Astrocyte (in vitro differentiated cells and primary cell): Measurements from ENCODE around the gene TNP2. TPM values are rescaled to one million over a fixed set of nuclear protein-coding genes. Genes with fewer than 3 reads are reported as not detected.

Source experiments
- DNase-seq: peaks from one replicate; pipeline ENCODE4 v3.0.0-alpha.2; 2010; ENCODE audit warnings: low read depth
- FAIRE-seq: peaks from 2 replicates; lab custom pipeline; 2011; peaks lifted over from hg19 to GRCh38; lab: Jason Lieb, UNC
- H2AFZ ChIP-seq: 2 replicates; pipeline ENCODE4 v1.6.0; 2012; ENCODE audit warnings: low read depth, low read length, inconsistent platforms
- H3K27ac ChIP-seq: 2 replicates; pipeline ENCODE4 v1.5.1; 2011; ENCODE audit warnings: low read depth, low read length, inconsistent platforms
- H3K27me3 ChIP-seq: 2 replicates; pipeline ENCODE4 v1.6.0; 2011; ENCODE audit warnings: low read length, inconsistent platforms; ENCODE audit not compliant: insufficient read depth
- H3K36me3 ChIP-seq: 2 replicates; pipeline ENCODE4 v1.5.1; 2011; ENCODE audit warnings: low read length, inconsistent platforms; ENCODE audit not compliant: insufficient read depth
- H3K4me1 ChIP-seq: 2 replicates; pipeline ENCODE4 v1.5.1; 2011; ENCODE audit warnings: low read length, inconsistent platforms; ENCODE audit not compliant: insufficient read depth
- H3K4me2 ChIP-seq: 2 replicates; pipeline ENCODE4 v1.6.0; 2012; ENCODE audit warnings: low read length, inconsistent platforms
- H3K4me3 ChIP-seq: 2 replicates; pipeline ENCODE4 v1.5.1; 2011; ENCODE audit warnings: low read depth, mild to moderate bottlenecking, low read length, inconsistent platforms; ENCODE audit not compliant: insufficient read depth
- H3K79me2 ChIP-seq: 2 replicates; pipeline ENCODE4 v1.6.0; 2012; ENCODE audit warnings: mild to moderate bottlenecking, low read length, inconsistent platforms; ENCODE audit not compliant: insufficient read depth
- H3K9ac ChIP-seq: 2 replicates; pipeline ENCODE4 v1.6.0; 2012; ENCODE audit warnings: mild to moderate bottlenecking, low read length, inconsistent platforms
- H3K9me3 ChIP-seq: 2 replicates; pipeline ENCODE4 v1.5.1; 2012; ENCODE audit warnings: low read depth, mild to moderate bottlenecking, low read length, inconsistent platforms; ENCODE audit not compliant: insufficient read depth
- H4K20me1 ChIP-seq: 2 replicates; pipeline ENCODE4 v1.6.0; 2012; ENCODE audit warnings: low read length, inconsistent platforms; ENCODE audit not compliant: insufficient read depth
- H3K27ac Mint-ChIP-seq: one replicate; pipeline ENCODE4 v1.8.0; 2021; ENCODE audit warnings: mild to moderate bottlenecking, mixed read lengths; ENCODE audit not compliant: unreplicated experiment
- H3K27me3 Mint-ChIP-seq: one replicate; pipeline ENCODE4 v1.8.0; 2021; ENCODE audit warnings: low read depth, mixed read lengths; ENCODE audit not compliant: unreplicated experiment
- H3K36me3 Mint-ChIP-seq: one replicate; pipeline ENCODE4 v1.8.0; 2021; ENCODE audit warnings: low read depth, mixed read lengths; ENCODE audit not compliant: unreplicated experiment
- H3K4me1 Mint-ChIP-seq: one replicate; pipeline ENCODE4 v1.8.0; 2021; ENCODE audit warnings: low read depth, mixed read lengths; ENCODE audit not compliant: unreplicated experiment
- H3K4me3 Mint-ChIP-seq: one replicate; pipeline ENCODE4 v1.8.0; 2021; ENCODE audit warnings: mild to moderate bottlenecking, moderate library complexity, mixed read lengths; ENCODE audit not compliant: unreplicated experiment
- H3K9me3 Mint-ChIP-seq: one replicate; pipeline ENCODE4 v1.8.0; 2021; ENCODE audit warnings: mild to moderate bottlenecking, mixed read lengths; ENCODE audit not compliant: unreplicated experiment
- CTCF ChIP-seq: IDR thresholded peaks from 2 replicates; pipeline ENCODE4 v1.5.1; 2011; ENCODE audit warnings: low read depth, mild to moderate bottlenecking, inconsistent platforms, low read length, moderate library complexity; ENCODE audit not compliant: insufficient read depth
- EZH2 ChIP-seq: IDR thresholded peaks from 2 replicates; pipeline ENCODE4 v1.6.1; 2012; ENCODE audit warnings: mild to moderate bottlenecking, low read length, inconsistent platforms; ENCODE audit not compliant: insufficient read depth
- total RNA-seq: library from RNA; stranded (reverse); gene quantifications from 2 replicates; pipeline ENCODE4 v1.2.1, GENCODE V29; 2021

The TNP2 gene
- total RNA-seq, 1 donor from 2014 or later, result not detected

GRCh38 chr16:11225677-11226549 lies 43.2 kb downstream of the TNP2 start:
- FAIRE-seq (no peak), DNase-seq (no peak)
- H3K4me2 ChIP-seq, result no peak overlapping the region
- Mint-ChIP-seq H3K4me3 (no peak overlapping the region), H3K9me3 (no peaks in the 10 kb centered on the region), H3K4me1 (no peaks in the 10 kb centered on the region), H3K36me3 (no peaks in the 10 kb centered on the region), H3K27me3 (peaks cover 25% of the 10 kb centered on the region), H3K27ac (no peak overlapping the region)
- H3K36me3 ChIP-seq, result no peaks in the 10 kb centered on the region
- H3K4me3 ChIP-seq, result no peak overlapping the region
- no peaks in the 10 kb centered on the region for H3K27me3 ChIP-seq
- H3K9ac ChIP-seq, result no peak overlapping the region
- no peaks in the 10 kb centered on the region for H4K20me1 ChIP-seq
- no peaks in the 10 kb centered on the region for H3K4me1 ChIP-seq
- TF ChIP-seq EZH2, result no peak
- no peak for TF ChIP-seq CTCF
- H3K9me3 ChIP-seq, result no peaks in the 10 kb centered on the region
- no peaks in the 10 kb centered on the region for H3K79me2 ChIP-seq
- no peak overlapping the region for H2AFZ ChIP-seq
- H3K27ac ChIP-seq, result no peak overlapping the region

DNA sequence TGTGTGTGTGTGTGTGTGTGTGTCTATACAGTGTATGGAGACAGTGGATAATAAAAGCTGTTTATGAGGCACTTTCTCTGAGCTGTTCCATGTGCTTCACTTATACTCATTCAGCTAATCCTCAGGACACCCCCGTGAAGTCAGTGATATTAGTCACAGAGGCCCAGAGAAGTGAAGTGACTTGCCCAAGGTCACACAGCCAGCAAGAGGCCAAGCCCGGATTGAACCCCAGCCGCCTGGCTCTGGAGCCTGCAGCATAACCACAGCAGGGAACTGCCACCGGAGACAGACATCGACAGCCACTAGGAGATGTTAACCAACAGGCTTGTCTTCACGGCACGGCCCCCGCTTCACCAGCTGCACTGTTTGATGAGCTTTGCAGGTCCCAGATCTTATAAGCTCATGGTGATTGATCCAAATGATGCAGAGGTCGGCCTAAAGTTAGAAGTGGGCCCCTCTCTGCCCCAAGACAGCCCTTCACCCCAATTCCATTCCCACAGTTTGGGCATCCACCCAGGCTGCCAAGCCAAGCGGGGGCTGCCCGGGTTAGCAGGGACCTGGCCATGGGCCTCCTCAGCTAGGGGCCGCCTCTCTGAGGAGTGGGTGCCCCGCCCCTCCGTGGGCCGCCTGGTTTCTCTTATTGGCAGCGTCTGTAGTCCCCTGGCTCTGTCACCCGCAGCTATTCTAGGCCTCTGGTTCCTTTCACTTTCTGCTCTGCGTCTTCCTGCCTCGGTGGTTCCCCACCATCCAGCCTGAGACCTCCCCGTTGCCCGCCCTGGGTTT lies 44.0 kb downstream of the TNP2 start:
- H3K36me3 Mint-ChIP-seq, result no peaks in the 10 kb centered on the region
- no peak for FAIRE-seq
- H3K4me3 Mint-ChIP-seq, result no peak overlapping the region
- no peaks in the 10 kb centered on the region for H3K36me3 ChIP-seq
- H3K9ac ChIP-seq, result no peak overlapping the region
- no peak overlapping the region for H3K27ac ChIP-seq
- H3K4me1 ChIP-seq, result no peaks in the 10 kb centered on the region
- H3K9me3 ChIP-seq, result no peaks in the 10 kb centered on the region
- H3K79me2 ChIP-seq, result no peaks in the 10 kb centered on the region
- peaks cover 24% of the 10 kb centered on the region for H3K27me3 Mint-ChIP-seq
- H3K4me2 ChIP-seq, result no peak overlapping the region
- no peak for DNase-seq
- H3K4me1 Mint-ChIP-seq, result no peaks in the 10 kb centered on the region
- H3K9me3 Mint-ChIP-seq, result no peaks in the 10 kb centered on the region
- H4K20me1 ChIP-seq, result no peaks in the 10 kb centered on the region
- no peaks in the 10 kb centered on the region for H3K27me3 ChIP-seq
- no peak overlapping the region for H2AFZ ChIP-seq
- no peak overlapping the region for H3K4me3 ChIP-seq
- no peak overlapping the region for H3K27ac Mint-ChIP-seq
- TF ChIP-seq CTCF (no peak), EZH2 (no peak)
